ENCODE data around the gene MAGEA2B.

DNA sequence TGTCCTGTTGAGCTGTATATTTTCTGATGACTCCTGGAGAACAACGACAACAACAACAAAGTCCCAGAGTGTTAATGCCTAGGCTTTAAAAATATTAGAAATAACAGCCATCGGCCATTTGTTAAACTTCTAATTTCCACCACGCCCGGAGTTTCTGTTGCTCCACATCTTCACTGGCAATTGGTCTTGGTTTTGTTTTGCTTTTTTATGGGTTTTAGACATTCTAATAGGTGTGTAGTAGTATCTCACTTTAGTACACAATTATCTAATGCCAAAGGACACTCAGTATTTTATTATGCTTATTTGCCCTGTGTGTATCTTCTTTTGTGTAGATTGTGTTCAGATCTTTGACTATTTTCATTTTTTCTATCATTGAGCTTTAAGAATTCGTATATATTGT is 24.1 kb downstream of the MAGEA2B start:
- TF ChIP-seq POLR2A (IDR thresholded peaks at IDR 0.05; ENCODE audit: low read length) (no peak), GATA1 (IDR thresholded peaks at IDR 0.05; ENCODE audit: low read depth, low read length) (no peak)
